Posterior cingulate gyrus (tissue), 11 donors: ENCODE results near the gene TFAM.

ENCODE experiments used
- DNase-seq, 10 donors: peaks; one replicate each; pipeline versions ENCODE4 v3.0.0 to v3.0.0-alpha.2; 2020 to 2021; ENCODE audit warnings: mixed read lengths in 3 of 10
- intact Hi-C: fragments of 100-400 bp; cut with DNase I; formaldehyde crosslinking; loops from one replicate; pipeline ENCODE4 v1.15.1; 2023

Gene TFAM

GRCh38 chr10:58431903-58432302 is 46.7 kb downstream of the TFAM start:
- no peak for DNase-seq
- intact Hi-C loops, result no loop called here

DNA sequence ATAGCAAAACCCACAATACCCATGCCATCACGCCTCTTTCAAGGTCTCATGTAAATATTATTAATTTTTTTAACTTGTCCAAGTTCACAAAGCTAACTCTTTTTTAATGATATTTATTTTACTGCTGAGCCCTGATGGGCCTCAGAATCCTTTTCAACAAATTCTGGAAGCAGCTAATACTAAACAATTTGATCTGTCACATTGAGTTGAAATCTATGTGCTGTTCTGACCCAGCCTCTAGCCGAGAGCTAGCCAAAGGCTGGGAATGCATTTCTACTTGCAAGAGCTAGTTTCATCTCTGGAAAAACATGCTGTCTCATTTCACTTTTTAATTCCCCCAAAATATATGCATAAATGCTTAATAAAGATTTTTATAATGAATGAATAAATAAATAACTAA is 47.9 kb downstream of the TFAM start:
- DNase-seq, result no peak
- intact Hi-C loops, result no loop called here

GRCh38 chr10:58433571-58433970 is 48.4 kb downstream of the TFAM start:
- intact Hi-C loops, result no loop called here
- DNase-seq, result no peak

- no peak for DNase-seq
- intact Hi-C loops, result no loop called here
Observed at GRCh38 chr10:58435297-58435985, 50.2 kb downstream of the TFAM start.

- intact Hi-C loops, result no loop called here
Observed at GRCh38 chr10:58436071-58436470, 50.9 kb downstream of the TFAM start.

DNA sequence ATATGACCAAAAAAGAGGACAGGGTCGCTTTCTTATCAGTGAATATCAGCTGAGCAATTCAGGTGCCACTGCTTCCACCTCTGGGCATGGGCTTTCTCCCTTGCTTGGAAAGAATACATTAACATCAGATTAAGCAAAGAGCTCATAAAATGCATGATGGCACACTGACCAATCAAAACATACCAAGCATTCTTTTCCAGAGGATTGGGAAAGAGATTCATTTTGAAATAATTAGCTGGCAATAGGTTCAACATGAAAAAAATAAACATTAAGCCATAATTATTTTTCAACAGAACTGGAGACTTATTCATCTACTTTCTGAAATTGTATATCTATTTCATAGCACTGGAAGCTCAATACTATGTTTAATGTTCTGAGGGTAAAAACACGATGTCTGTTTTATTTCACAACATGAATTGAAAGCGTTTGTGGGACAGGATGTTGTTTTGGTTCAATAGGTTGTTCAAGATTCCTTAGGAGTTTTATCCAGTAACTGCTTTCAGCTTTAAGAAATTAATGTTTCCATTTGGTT is 53.2 kb downstream of the TFAM start:
- no peak for DNase-seq
- intact Hi-C loops, result no loop called here

More at GRCh38 chr10:58436071-58436470, 50.9 kb downstream of the TFAM start:
- no peak for DNase-seq

- no peak for DNase-seq
Observed at GRCh38 chr10:58438986-58439385, 53.8 kb downstream of the TFAM start.

DNA sequence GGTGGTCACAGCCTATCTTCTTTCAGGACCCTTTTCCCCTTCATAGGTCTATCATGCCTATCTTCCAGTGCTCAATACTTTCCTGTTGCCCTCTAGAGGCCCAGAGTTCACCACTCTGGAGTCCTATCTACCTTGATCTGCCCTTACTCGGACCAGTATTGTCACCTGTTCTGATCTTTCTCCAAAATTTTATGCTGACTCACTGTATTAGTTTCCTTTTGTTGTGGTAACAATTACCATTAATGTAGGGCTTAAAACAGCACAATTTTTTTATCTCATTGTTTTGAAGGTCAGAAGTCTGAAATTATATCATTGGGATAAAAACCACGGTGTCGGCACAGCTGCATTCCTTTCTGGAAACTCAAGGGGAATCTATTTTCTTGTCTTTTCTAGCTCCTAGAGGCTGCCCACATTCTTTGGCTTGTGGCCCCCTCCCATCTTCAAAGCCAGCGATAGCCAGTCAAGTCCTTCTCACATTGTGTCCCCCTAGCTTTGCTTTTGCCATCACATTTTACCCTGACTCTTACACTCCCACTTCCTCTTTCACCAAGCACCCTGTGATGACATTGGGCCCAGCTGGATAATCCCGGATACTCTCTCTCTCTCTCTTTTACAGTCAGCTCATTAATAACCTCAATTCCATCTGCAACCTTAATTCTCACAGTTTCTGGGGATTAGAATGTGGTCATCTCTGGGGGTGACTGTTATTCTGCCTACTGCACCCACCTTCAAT is 54.6 kb downstream of the TFAM start:
- intact Hi-C loops, result no loop called here

More at GRCh38 chr10:58438986-58439385, 53.8 kb downstream of the TFAM start:
- intact Hi-C loops, result no loop called here

GRCh38 chr10:58440484-58440883 is 55.3 kb downstream of the TFAM start:
- DNase-seq, result no peak
- intact Hi-C loops, result no loop called here

More for the DNA sequence above, 54.6 kb downstream of the TFAM start:
- DNase-seq, result no peak

DNA sequence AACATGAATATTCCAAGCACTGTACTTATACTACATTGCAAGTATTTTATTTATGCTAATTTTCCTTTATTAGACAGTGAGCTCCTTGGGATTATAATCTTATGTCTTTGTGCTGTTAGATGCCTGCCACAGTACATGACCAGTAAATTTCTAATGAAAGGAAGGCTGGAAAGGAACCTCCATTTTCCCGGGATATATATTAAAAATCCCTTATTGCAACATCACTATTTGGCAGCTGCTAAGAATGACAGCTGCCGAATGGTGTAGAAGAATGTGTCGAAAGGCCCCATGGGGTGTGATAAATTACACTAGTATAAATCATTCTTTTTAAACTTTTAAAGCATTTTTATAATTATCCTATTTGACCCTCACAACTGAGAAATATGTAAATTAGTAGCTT is 59.1 kb downstream of the TFAM start:
- DNase-seq, result no peak
- intact Hi-C loops, result no loop called here

- DNase-seq, result no peak
- intact Hi-C loops, result no loop called here
Observed at GRCh38 chr10:58444876-58445275, 59.7 kb downstream of the TFAM start.

GRCh38 chr10:58448121-58448935 is 63.1 kb downstream of the TFAM start:
- intact Hi-C loops, result no loop called here
- peak in 1 of 10 donors; percentile 62 for DNase-seq
